Panc1 (cell line): Measurements from ENCODE around the gene PWP1. TPM values are rescaled to one million over a fixed set of nuclear protein-coding genes. Genes with fewer than 3 reads are reported as not detected.

Experiments
- ATAC-seq: fragments of 200-7000 bp; cut with Tn5 transposase; 2 replicates; pipeline ENCODE4 v1.9.1; 2020; ENCODE audit warnings: mild to moderate bottlenecking, moderate library complexity
- BruUV-seq: library from RNA; stranded (reverse); fragments of 400-500 nt; replicated peaks from 2 replicates; lab custom pipeline; 2021; lab: Mats Ljungman, UMichigan
- CTCF ChIA-PET: fragments of 300-600 bp; sonication (Branson Sonifier 250); formaldehyde crosslinking; loops from one replicate; lab custom pipeline; 2022; ENCODE audit warnings: antibody characterized with exemption; lab: Charles Lee
- POLR2A ChIA-PET: fragments of 300-600 bp; sonication (Branson Sonifier 250); formaldehyde crosslinking; loops from one replicate; lab custom pipeline; 2022; ENCODE audit warnings: antibody characterized with exemption; lab: Charles Lee
- DNase-seq: peaks from one replicate; pipeline ENCODE4 v3.0.0-alpha.2; 2010; ENCODE audit warnings: low read depth, low spot score
- H3K27ac ChIP-seq: 2 replicates; pipeline ENCODE4 v1.5.1; 2011; ENCODE audit warnings: mild to moderate bottlenecking, low read length, inconsistent platforms
- H3K27me3 ChIP-seq: fragments of 200-500 bp; sonication (Bioruptor generic); 2 replicates; pipeline ENCODE4 v1.6.0; 2014; ENCODE audit warnings: low read length, inconsistent platforms; ENCODE audit not compliant: control insufficient read depth, insufficient read depth
- H3K36me3 ChIP-seq: fragments of 200-500 bp; sonication (Bioruptor generic); 2 replicates; pipeline ENCODE4 v1.5.1; 2014; ENCODE audit warnings: inconsistent platforms, mild to moderate bottlenecking, low read length, moderate library complexity; ENCODE audit not compliant: control insufficient read depth, insufficient read depth
- H3K4me1 ChIP-seq: 2 replicates; pipeline ENCODE4 v1.5.1; 2011; ENCODE audit warnings: inconsistent platforms, mild to moderate bottlenecking, low read length, moderate library complexity; ENCODE audit not compliant: control insufficient read depth, insufficient read depth
- H3K4me3 ChIP-seq, 2 experiments: 2 replicates each; pipeline ENCODE4 v1.5.1; 2011 to 2012; ENCODE audit warnings: low read depth in 2 of 2, low read length in 2 of 2, mild to moderate bottlenecking in 2 of 2, inconsistent platforms in 1 of 2, moderate library complexity in 1 of 2
- H3K9me3 ChIP-seq: fragments of 200-500 bp; sonication (Bioruptor generic); 2 replicates; pipeline ENCODE4 v1.5.1; 2014; ENCODE audit warnings: low read depth, mild to moderate bottlenecking, inconsistent platforms, low read length, moderate library complexity; ENCODE audit not compliant: control insufficient read depth, insufficient read depth
- POLR2AphosphoS5 ChIP-seq: IDR thresholded peaks from 2 replicates; pipeline ENCODE4 v1.6.1; 2012; ENCODE audit warnings: mild to moderate bottlenecking, low read depth, low read length, moderate library complexity
- SIN3A ChIP-seq: IDR thresholded peaks from 2 replicates; pipeline ENCODE4 v1.6.1; 2012; ENCODE audit warnings: low read depth, mild to moderate bottlenecking, low read length, moderate library complexity, borderline replicate concordance; ENCODE audit not compliant: insufficient read depth
- TCF7L2 ChIP-seq: IDR thresholded peaks from 2 replicates; pipeline ENCODE4 v1.6.1; 2011; ENCODE audit warnings: mild to moderate bottlenecking, low read depth, low read length, inconsistent platforms
- in situ Hi-C: cut with HindIII; loops from 2 replicates; pipeline ENCODE4 v1.10.0; 2016; ENCODE audit warnings: low sequenced_read_pairs, low pct_unique_long_range_greater_than_20kb
- intact Hi-C: fragments of 100-400 bp; cut with micrococcal nuclease; formaldehyde crosslinking; loops from one replicate; pipeline ENCODE4 v1.10.0; 2022; ENCODE audit not compliant: unreplicated experiment
- total RNA-seq: library from RNA; stranded (reverse); gene quantifications from one replicate; pipeline ENCODE4 v1.2.1, GENCODE V29; 2021; ENCODE audit not compliant: unreplicated experiment
- TF ChIP-seq, protein P1 (sequence below): fragments of 450-650 bp; IDR thresholded peaks from 2 replicates; pipeline ENCODE4 v1.5.1; 2017; ENCODE audit warnings: mild to moderate bottlenecking
- TF ChIP-seq, protein P2 (sequence below), 2 experiments: IDR thresholded peaks; 2 replicates each; pipeline ENCODE4 v1.6.1; 2011 to 2012; ENCODE audit warnings: low read depth in 2 of 2, control low read depth in 1 of 2, low read length in 1 of 2, mild to moderate bottlenecking in 1 of 2, moderate library complexity in 1 of 2; ENCODE audit not compliant: insufficient read depth in 1 of 2

PWP1 gene
- total RNA-seq, 1 experiment from 2014 or later, result 61.7 TPM

DNA sequence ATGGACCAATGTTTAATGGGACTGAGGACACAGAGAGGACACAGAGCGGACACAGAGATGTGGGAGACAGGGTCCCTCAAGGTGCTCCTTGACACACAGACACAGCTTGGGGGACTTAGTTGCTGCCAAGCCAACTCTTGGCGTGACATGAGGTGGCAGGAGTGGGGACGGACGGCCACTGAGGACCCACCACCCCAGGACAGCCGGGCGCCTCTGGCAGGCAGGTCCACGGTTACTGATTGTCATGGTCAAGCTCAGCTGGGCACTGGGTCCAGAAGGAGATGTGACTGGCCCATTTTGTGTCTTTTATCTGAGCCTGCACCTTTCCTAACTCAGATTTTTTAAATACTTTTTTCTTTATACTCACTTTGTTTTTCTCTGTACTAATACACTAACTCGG is 15.7 kb upstream of the PWP1 start:
- ATAC-seq, result no peak
- Histone ChIP-seq H3K4me3 (no peak overlapping the region), H3K9me3 (no peaks in the 10 kb centered on the region), H3K27ac (no peak overlapping the region), H3K27me3 (peaks cover 24% of the 10 kb centered on the region), H3K36me3 (no peaks in the 10 kb centered on the region), H3K4me1 (no peaks in the 10 kb centered on the region)
- POLR2A ChIA-PET, result interaction anchor here (0.6 kb wide), 1 partner anchor 60 kb away, joined by 3 read pairs; no protein-coding TSS in a partner anchor
- intact Hi-C loops, result no loop called here
- DNase-seq, result no peak
- CTCF ChIA-PET, result no interaction called here
- TF ChIP-seq, protein P1, sequence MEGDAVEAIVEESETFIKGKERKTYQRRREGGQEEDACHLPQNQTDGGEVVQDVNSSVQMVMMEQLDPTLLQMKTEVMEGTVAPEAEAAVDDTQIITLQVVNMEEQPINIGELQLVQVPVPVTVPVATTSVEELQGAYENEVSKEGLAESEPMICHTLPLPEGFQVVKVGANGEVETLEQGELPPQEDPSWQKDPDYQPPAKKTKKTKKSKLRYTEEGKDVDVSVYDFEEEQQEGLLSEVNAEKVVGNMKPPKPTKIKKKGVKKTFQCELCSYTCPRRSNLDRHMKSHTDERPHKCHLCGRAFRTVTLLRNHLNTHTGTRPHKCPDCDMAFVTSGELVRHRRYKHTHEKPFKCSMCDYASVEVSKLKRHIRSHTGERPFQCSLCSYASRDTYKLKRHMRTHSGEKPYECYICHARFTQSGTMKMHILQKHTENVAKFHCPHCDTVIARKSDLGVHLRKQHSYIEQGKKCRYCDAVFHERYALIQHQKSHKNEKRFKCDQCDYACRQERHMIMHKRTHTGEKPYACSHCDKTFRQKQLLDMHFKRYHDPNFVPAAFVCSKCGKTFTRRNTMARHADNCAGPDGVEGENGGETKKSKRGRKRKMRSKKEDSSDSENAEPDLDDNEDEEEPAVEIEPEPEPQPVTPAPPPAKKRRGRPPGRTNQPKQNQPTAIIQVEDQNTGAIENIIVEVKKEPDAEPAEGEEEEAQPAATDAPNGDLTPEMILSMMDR, result no peak
- no peak for TF ChIP-seq SIN3A
- TF ChIP-seq, protein P2, sequence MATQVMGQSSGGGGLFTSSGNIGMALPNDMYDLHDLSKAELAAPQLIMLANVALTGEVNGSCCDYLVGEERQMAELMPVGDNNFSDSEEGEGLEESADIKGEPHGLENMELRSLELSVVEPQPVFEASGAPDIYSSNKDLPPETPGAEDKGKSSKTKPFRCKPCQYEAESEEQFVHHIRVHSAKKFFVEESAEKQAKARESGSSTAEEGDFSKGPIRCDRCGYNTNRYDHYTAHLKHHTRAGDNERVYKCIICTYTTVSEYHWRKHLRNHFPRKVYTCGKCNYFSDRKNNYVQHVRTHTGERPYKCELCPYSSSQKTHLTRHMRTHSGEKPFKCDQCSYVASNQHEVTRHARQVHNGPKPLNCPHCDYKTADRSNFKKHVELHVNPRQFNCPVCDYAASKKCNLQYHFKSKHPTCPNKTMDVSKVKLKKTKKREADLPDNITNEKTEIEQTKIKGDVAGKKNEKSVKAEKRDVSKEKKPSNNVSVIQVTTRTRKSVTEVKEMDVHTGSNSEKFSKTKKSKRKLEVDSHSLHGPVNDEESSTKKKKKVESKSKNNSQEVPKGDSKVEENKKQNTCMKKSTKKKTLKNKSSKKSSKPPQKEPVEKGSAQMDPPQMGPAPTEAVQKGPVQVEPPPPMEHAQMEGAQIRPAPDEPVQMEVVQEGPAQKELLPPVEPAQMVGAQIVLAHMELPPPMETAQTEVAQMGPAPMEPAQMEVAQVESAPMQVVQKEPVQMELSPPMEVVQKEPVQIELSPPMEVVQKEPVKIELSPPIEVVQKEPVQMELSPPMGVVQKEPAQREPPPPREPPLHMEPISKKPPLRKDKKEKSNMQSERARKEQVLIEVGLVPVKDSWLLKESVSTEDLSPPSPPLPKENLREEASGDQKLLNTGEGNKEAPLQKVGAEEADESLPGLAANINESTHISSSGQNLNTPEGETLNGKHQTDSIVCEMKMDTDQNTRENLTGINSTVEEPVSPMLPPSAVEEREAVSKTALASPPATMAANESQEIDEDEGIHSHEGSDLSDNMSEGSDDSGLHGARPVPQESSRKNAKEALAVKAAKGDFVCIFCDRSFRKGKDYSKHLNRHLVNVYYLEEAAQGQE (IDR thresholded peaks at IDR 0.05; ENCODE audit: insufficient read depth in 1 of 2, low read depth in 2 of 2, low read length in 1 of 2), result no peak
- TF ChIP-seq POLR2AphosphoS5, result no peak
- no peak for TF ChIP-seq TCF7L2
- in situ Hi-C loops, result no loop called here
- no TSS peak for BruUV-seq

DNA sequence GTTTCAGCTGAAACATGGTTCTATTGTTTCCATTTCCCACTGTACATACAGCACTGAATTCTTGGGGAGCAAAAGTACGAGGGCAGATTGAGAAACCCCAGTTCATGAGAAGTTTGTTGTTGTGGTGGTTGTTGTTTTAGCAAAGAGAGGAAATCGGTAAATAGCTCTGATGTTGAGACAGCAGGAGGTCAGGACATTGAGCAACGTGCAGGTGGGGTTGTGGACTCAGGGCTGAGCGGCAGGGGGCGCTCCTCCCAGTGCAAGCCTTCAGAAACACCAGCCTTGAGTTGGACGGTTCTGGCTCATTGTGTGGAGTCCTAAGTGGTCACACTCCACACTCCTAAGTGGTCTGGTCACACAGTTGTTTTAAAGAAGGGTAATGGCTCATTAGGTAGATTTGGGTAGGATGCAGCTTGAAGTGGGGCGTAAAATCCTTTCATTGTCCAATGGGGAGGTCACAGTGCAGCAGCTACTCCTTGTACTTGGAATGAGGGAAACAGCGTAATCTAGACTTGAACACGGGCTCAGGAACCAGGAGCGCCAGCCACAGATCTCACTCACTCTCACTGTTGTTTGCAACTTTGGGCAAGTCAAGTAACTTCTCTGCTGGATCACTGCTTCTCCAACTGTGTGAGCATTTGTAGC is 14.5 kb upstream of the PWP1 start:
- in situ Hi-C loops (no loop called here), intact Hi-C loops (no loop called here)
- no peaks in the 10 kb centered on the region for H3K36me3 ChIP-seq
- ATAC-seq (peak; percentile 66; the same call in 1 of the 2 replicates), DNase-seq (no peak)
- CTCF ChIA-PET, result interaction anchor here (0.6 kb wide), 1 partner anchor 98 kb away, joined by 3 read pairs; no protein-coding TSS in a partner anchor
- H3K27ac ChIP-seq, result no peak overlapping the region
- H3K4me3 ChIP-seq, result no peak overlapping the region
- H3K9me3 ChIP-seq, result no peaks in the 10 kb centered on the region
- POLR2A ChIA-PET, result no interaction called here
- no peak for TF ChIP-seq POLR2AphosphoS5
- TF ChIP-seq, protein P1, result peak; percentile 80
- no peaks in the 10 kb centered on the region for H3K4me1 ChIP-seq
- H3K27me3 ChIP-seq, result peaks cover 20% of the 10 kb centered on the region
- BruUV-seq, result no TSS peak
